HCT116 (cell line): ENCODE results near the gene FADD. TPM values are rescaled to one million over a fixed set of nuclear protein-coding genes. Genes with fewer than 3 reads are reported as not detected.
A peak's percentile ranks its signal among the peaks of the same experiment; 100 is the strongest.

Source experiments
- ATAC-seq: fragments of 200-7000 bp; cut with Tn5 transposase; 2 replicates; pipeline ENCODE4 v1.9.1; 2020; ENCODE audit warnings: mild to moderate bottlenecking, moderate library complexity
- BruUV-seq: library from RNA; stranded (reverse); fragments of 400-500 nt; replicated peaks from 2 replicates; lab custom pipeline; 2021; lab: Mats Ljungman, UMichigan
- CTCF ChIA-PET: fragments of 300-600 bp; sonication (Branson Sonifier 250); formaldehyde crosslinking; loops from one replicate; lab custom pipeline; 2021; ENCODE audit warnings: antibody characterized with exemption; lab: Charles Lee
- POLR2A ChIA-PET: fragments of 300-600, 350-600 bp; sonication (Branson Sonifier 250); formaldehyde crosslinking; loops from one replicate; lab custom pipeline; 2021; ENCODE audit warnings: antibody characterized with exemption; lab: Charles Lee
- RAD21 ChIA-PET, 2 experiments: fragments of 300-600 bp; sonication (Branson Sonifier 250); formaldehyde crosslinking; loops; one replicate each; lab custom pipeline; 2023; ENCODE audit warnings: low total read pairs in 2 of 2; ENCODE audit not compliant: uncharacterized antibody in 2 of 2, unreplicated experiment in 2 of 2, low non-redundant PET in 1 of 2; lab: Charles Lee
- DNase-seq: peaks from one replicate; pipeline ENCODE4 v3.0.0-alpha.2; 2010; ENCODE audit warnings: low read depth, low spot score
- H2AFZ ChIP-seq: fragments of 200-600 bp; shearing (Covaris generic), sonication (generic); 2 replicates; pipeline ENCODE4 v1.6.1; 2017; ENCODE audit warnings: low read depth, mixed run types, mixed read lengths, antibody characterized with exemption, low read length; ENCODE audit not compliant: poor library complexity, severe bottlenecking
- H3K27ac ChIP-seq: 2 replicates; pipeline ENCODE4 v1.5.1; 2012; ENCODE audit warnings: low read depth, low read length
- H3K27me3 ChIP-seq: fragments of 200-600 bp; sonication (generic); 2 replicates; pipeline ENCODE4 v1.6.1; 2016; ENCODE audit warnings: mixed run types, low read length, mixed read lengths; ENCODE audit not compliant: insufficient read depth
- H3K36me3 ChIP-seq, 2 experiments: fragments of 200-500 bp in 1 of 2; fragments of 200-600 bp in 1 of 2; sonication (Bioruptor generic) in 1 of 2; sonication (generic) in 1 of 2; 2 replicates each; pipeline versions ENCODE4 v1.5.1 to v1.6.1; 2014 to 2016; ENCODE audit warnings: low read length in 2 of 2, inconsistent platforms in 1 of 2, mixed read lengths in 1 of 2, mixed run types in 1 of 2; ENCODE audit not compliant: insufficient read depth in 2 of 2, control insufficient read depth in 1 of 2
- H3K4me1 ChIP-seq, 2 experiments: fragments of 200-600 bp in 1 of 2; sonication (generic) in 1 of 2; 2 replicates each; pipeline versions ENCODE4 v1.5.1 to v1.6.1; 2012 to 2017; ENCODE audit warnings: low read length in 2 of 2, inconsistent platforms in 1 of 2, mild to moderate bottlenecking in 1 of 2, mixed read lengths in 1 of 2, mixed run types in 1 of 2, moderate library complexity in 1 of 2; ENCODE audit not compliant: insufficient read depth in 2 of 2, control insufficient read depth in 1 of 2
- H3K4me2 ChIP-seq: fragments of 200-600 bp; sonication (generic); 2 replicates; pipeline ENCODE4 v1.6.1; 2017; ENCODE audit warnings: mixed run types, low read length, mixed read lengths
- H3K4me3 ChIP-seq, 2 experiments: fragments of 200-600 bp in 1 of 2; sonication (generic) in 1 of 2; replicated peaks in 1 of 2; 2 replicates each; pipeline ENCODE4 v1.5.1; 2011 to 2016; ENCODE audit warnings: low read length in 2 of 2, control low read depth in 1 of 2, low read depth in 1 of 2, mild to moderate bottlenecking in 1 of 2, mixed read lengths in 1 of 2, mixed run types in 1 of 2
- H3K79me2 ChIP-seq: fragments of 200-600 bp; sonication (generic); 2 replicates; pipeline ENCODE4 v1.6.1; 2017; ENCODE audit warnings: mild to moderate bottlenecking, mixed run types, low read length, moderate library complexity, mixed read lengths; ENCODE audit not compliant: insufficient read depth
- H3K9ac ChIP-seq: fragments of 200-600 bp; sonication (generic); 2 replicates; pipeline ENCODE4 v1.6.1; 2016; ENCODE audit warnings: low read length, mixed read lengths
- H3K9me2 ChIP-seq: fragments of 200-600 bp; sonication (generic), shearing (Covaris generic); 2 replicates; pipeline ENCODE4 v1.6.1; 2017; ENCODE audit warnings: mixed run types, mild to moderate bottlenecking, moderate library complexity; ENCODE audit not compliant: insufficient read depth
- H3K9me3 ChIP-seq, 2 experiments: fragments of 200-500 bp in 1 of 2; fragments of 200-600 bp in 1 of 2; sonication (Bioruptor generic) in 1 of 2; sonication (generic) in 1 of 2; 2 replicates each; pipeline ENCODE4 v1.6.1; 2014 to 2017; ENCODE audit warnings: low read length in 2 of 2, mixed read lengths in 2 of 2, inconsistent platforms in 1 of 2, low read depth in 1 of 2, mild to moderate bottlenecking in 1 of 2, mixed run types in 1 of 2, moderate library complexity in 1 of 2; ENCODE audit not compliant: control insufficient read depth in 1 of 2, insufficient read depth in 1 of 2
- H4K20me1 ChIP-seq: fragments of 200-600 bp; sonication (generic), shearing (Covaris generic); 2 replicates; pipeline ENCODE4 v1.6.1; 2017; ENCODE audit warnings: mixed run types, mild to moderate bottlenecking, moderate library complexity; ENCODE audit not compliant: insufficient read depth
- CBX3 ChIP-seq: IDR thresholded peaks from 2 replicates; pipeline ENCODE4 v1.6.1; 2012; ENCODE audit warnings: low read depth
- CEBPB ChIP-seq: IDR thresholded peaks from 2 replicates; pipeline ENCODE4 v1.6.1; 2012; ENCODE audit warnings: low read depth
- ELF1 ChIP-seq: IDR thresholded peaks from 2 replicates; pipeline ENCODE4 v1.6.1; 2012; ENCODE audit warnings: low read depth, borderline replicate concordance
- SP1 ChIP-seq: IDR thresholded peaks from 2 replicates; pipeline ENCODE4 v1.6.1; 2012; ENCODE audit warnings: low read depth
- intact Hi-C: fragments of 100-400 bp; cut with micrococcal nuclease; formaldehyde crosslinking; loops from 2 replicates; pipeline ENCODE4 v1.10.0; 2022
- total RNA-seq: library from RNA; stranded (reverse); gene quantifications from one replicate; pipeline ENCODE4 v1.2.1, GENCODE V29; 2021; ENCODE audit not compliant: unreplicated experiment
- TF ChIP-seq, protein P1 (sequence below), 3 experiments: fragments of 200-600 bp in 1 of 3; sonication (generic) in 1 of 3; IDR thresholded peaks in 2 of 3; conservative IDR thresholded peaks in 1 of 3; 2 replicates each; pipeline ENCODE4 v1.5.1; 2012 to 2017; ENCODE audit warnings: low read depth in 2 of 3, low read length in 2 of 3, antibody characterized with exemption in 1 of 3, borderline replicate concordance in 1 of 3, control low read depth in 1 of 3, mild to moderate bottlenecking in 1 of 3, mixed read lengths in 1 of 3, mixed run types in 1 of 3, moderate library complexity in 1 of 3; ENCODE audit not compliant: insufficient read depth in 1 of 3
- TF ChIP-seq, protein P2 (sequence below): IDR thresholded peaks from 2 replicates; pipeline ENCODE4 v1.6.1; 2012; ENCODE audit warnings: low read depth

The FADD gene
- total RNA-seq, 1 experiment from 2014 or later = 26.7 TPM

DNA sequence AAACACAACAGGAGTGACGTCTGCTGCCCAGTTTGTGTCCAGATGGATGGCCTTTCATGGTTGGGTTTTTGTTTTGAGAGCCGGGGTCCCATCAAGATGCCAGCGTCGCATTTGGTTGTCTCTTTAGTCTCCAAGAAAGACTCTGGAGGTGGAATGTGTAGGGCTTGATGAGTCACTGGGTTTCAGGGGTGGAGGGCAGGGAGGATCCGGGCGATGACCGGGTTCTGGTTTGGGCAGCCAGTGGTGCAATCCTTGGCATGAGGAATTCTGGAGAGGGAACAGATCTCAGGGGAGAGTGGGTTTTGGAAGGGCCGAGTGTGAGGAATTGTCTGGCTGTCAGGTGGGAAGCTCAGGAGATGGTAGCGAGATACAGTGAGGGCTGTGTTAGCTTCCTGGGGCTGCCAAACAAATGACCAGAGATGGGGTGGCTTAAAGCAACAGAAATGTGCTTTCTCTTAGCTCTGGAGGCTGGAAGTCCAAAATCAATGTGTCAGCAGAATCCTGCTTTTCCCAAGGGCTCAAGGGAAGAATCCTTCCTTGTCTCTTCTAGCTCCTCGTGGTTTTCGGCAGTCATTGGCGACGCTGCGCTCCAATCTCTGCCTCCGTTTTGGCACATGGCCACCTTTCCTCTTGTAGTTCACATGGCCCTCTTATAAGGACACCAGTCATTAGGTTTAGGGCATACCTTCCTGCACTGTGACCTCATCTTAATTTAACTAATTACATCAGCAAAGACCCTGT, 41.0 kb downstream of the FADD start:
- intact Hi-C loops = no loop called here
- no TSS peak for BruUV-seq

DNA sequence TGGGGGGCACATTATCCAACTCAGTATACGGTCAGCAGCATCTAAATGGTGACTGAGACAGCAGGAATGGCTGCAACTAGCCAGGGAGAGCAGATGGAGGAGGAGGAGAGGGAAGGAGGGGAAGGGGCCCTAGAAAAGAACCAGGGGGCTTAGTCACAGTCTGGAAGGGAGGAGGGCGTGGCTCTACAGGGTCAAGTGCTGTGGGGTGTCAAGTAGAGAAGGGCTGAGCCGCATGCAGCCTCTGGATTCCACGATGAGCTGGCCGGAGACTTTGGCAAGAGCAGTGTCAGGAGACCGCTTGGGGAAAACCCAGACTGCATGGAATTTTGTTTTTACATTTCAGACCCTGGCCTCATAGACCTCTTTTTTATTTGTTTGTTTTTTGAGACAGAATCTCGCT, 41.6 kb downstream of the FADD start:
- H3K4me3 ChIP-seq = no peak overlapping the region
- TF ChIP-seq CBX3 (no peak), CEBPB (no peak), SP1 (no peak), ELF1 (no peak)
- TF ChIP-seq, protein P1, sequence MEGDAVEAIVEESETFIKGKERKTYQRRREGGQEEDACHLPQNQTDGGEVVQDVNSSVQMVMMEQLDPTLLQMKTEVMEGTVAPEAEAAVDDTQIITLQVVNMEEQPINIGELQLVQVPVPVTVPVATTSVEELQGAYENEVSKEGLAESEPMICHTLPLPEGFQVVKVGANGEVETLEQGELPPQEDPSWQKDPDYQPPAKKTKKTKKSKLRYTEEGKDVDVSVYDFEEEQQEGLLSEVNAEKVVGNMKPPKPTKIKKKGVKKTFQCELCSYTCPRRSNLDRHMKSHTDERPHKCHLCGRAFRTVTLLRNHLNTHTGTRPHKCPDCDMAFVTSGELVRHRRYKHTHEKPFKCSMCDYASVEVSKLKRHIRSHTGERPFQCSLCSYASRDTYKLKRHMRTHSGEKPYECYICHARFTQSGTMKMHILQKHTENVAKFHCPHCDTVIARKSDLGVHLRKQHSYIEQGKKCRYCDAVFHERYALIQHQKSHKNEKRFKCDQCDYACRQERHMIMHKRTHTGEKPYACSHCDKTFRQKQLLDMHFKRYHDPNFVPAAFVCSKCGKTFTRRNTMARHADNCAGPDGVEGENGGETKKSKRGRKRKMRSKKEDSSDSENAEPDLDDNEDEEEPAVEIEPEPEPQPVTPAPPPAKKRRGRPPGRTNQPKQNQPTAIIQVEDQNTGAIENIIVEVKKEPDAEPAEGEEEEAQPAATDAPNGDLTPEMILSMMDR (IDR thresholded peaks at IDR 0.05 in 2 of 3, conservative IDR thresholded peaks at IDR 0.05 in 1 of 3; ENCODE audit: borderline replicate concordance in 1 of 3, insufficient read depth in 1 of 3, low read depth in 2 of 3, low read length in 2 of 3) = no peak
- TF ChIP-seq, protein P2, sequence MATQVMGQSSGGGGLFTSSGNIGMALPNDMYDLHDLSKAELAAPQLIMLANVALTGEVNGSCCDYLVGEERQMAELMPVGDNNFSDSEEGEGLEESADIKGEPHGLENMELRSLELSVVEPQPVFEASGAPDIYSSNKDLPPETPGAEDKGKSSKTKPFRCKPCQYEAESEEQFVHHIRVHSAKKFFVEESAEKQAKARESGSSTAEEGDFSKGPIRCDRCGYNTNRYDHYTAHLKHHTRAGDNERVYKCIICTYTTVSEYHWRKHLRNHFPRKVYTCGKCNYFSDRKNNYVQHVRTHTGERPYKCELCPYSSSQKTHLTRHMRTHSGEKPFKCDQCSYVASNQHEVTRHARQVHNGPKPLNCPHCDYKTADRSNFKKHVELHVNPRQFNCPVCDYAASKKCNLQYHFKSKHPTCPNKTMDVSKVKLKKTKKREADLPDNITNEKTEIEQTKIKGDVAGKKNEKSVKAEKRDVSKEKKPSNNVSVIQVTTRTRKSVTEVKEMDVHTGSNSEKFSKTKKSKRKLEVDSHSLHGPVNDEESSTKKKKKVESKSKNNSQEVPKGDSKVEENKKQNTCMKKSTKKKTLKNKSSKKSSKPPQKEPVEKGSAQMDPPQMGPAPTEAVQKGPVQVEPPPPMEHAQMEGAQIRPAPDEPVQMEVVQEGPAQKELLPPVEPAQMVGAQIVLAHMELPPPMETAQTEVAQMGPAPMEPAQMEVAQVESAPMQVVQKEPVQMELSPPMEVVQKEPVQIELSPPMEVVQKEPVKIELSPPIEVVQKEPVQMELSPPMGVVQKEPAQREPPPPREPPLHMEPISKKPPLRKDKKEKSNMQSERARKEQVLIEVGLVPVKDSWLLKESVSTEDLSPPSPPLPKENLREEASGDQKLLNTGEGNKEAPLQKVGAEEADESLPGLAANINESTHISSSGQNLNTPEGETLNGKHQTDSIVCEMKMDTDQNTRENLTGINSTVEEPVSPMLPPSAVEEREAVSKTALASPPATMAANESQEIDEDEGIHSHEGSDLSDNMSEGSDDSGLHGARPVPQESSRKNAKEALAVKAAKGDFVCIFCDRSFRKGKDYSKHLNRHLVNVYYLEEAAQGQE = no peak
- TF ChIP-seq, all 23 proteins: peak for 0
- ChIA-PET CTCF (no interaction called here), RAD21 (no interaction called here), POLR2A (no interaction called here)
- H3K36me3 ChIP-seq = no peaks in the 10 kb centered on the region
- H3K27me3 ChIP-seq = no peaks in the 10 kb centered on the region; the same call in 1 of the 2 replicates
- no peak for ATAC-seq
- no peak overlapping the region for H2AFZ ChIP-seq
- no peaks in the 10 kb centered on the region for H3K9me2 ChIP-seq
- intact Hi-C loops = no loop called here
- DNase-seq = no peak
- H3K27ac ChIP-seq = no peak overlapping the region
- no peak overlapping the region for H3K9ac ChIP-seq
- no TSS peak for BruUV-seq
- no peaks in the 10 kb centered on the region for H4K20me1 ChIP-seq
- H3K79me2 ChIP-seq = no peaks in the 10 kb centered on the region
- H3K4me1 ChIP-seq = peaks cover 0 to 23% of the 10 kb centered on the region in 2 experiments; a peak in 2 of 4 replicates
- no peaks in the 10 kb centered on the region for H3K9me3 ChIP-seq
- no peak overlapping the region for H3K4me2 ChIP-seq

More for the DNA sequence above, 41.0 kb downstream of the FADD start:
- Histone ChIP-seq H3K27ac (no peak overlapping the region), H3K27me3 (no peaks in the 10 kb centered on the region; the same call in 1 of the 2 replicates), H2AFZ (no peak overlapping the region), H3K4me3 (no peak overlapping the region), H3K36me3 (no peaks in the 10 kb centered on the region), H3K9me3 (no peaks in the 10 kb centered on the region), H3K4me2 (no peak overlapping the region), H3K9ac (no peak overlapping the region), H3K9me2 (no peaks in the 10 kb centered on the region), H3K79me2 (no peaks in the 10 kb centered on the region), H3K4me1 (peaks cover 0 to 23% of the 10 kb centered on the region in 2 experiments; a peak in 2 of 4 replicates), H4K20me1 (no peaks in the 10 kb centered on the region)
- ChIA-PET POLR2A (no interaction called here), CTCF (no interaction called here), RAD21 (no interaction called here)
- no peak for TF ChIP-seq CEBPB
- 0 out of 2 replicates have a peak, but pooled peaks have one; percentile 36 for ATAC-seq
- DNase-seq = no peak
